NT2/D1 (cell line): ENCODE results near the gene ACSF2.

Source experiments
- SUZ12 ChIP-seq: IDR thresholded peaks from 2 replicates; pipeline ENCODE4 v1.6.1; 2011; ENCODE audit not compliant: insufficient read length, insufficient read depth; ENCODE audit errors: extremely low read depth
- YY1 ChIP-seq: IDR thresholded peaks from 2 replicates; pipeline ENCODE4 v1.6.1; 2011; ENCODE audit not compliant: insufficient read length, insufficient read depth
- ZNF274 ChIP-seq: IDR thresholded peaks from 2 replicates; pipeline ENCODE4 v1.6.1; 2011; ENCODE audit warnings: mild to moderate bottlenecking, low read depth, low read length

DNA sequence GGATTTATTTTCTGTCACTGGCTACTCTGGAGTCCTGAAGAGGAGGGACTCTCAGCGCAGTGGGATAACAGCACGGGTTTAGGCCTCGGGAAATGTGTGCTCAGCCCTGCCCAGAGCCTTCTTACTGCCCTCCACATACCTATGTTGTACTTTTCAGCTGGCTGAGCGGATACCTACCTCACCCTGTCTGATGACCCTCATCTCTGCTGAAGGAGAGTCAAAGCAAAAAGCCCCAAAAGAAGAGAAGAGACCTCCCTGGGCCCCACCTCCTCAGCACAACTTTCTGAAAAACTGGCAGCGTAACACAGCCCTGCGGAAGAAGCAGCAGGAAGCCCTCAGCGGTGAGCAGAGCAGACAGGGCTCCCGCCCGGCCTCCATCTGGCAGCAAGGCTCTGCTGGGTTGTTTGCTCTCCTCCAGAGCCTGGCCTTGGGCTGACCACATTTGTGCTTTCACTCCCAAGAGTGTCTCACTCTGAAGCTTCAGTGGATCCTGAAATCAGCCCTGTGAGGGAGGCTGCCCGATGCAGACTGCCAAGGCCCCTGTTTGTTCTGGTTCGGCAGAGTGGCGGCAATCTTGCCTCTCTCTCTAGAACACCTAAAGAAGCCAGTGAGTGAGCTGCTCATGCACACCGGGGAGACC lies 92.5 kb downstream of the ACSF2 start:
- TF ChIP-seq YY1 (no peak), SUZ12 (no peak), ZNF274 (no peak)
